Subcutaneous abdominal adipose tissue (tissue), 5 donors: ENCODE data around the gene FXYD1.

Experiments
- H3K27ac ChIP-seq: one replicate; pipeline ENCODE4 v1.7.0; 2013; ENCODE audit warnings: low read depth, mild to moderate bottlenecking, inconsistent platforms, low read length, moderate library complexity
- H3K27me3 ChIP-seq, 5 donors: one replicate each; pipeline ENCODE4 v1.7.0; 2013; ENCODE audit warnings: low read length in 5 of 5, inconsistent platforms in 1 of 5; ENCODE audit not compliant: control insufficient read depth in 5 of 5, insufficient read depth in 4 of 5
- H3K36me3 ChIP-seq, 5 donors: one replicate each; pipeline ENCODE4 v1.7.0; 2013; ENCODE audit warnings: low read length in 5 of 5; ENCODE audit not compliant: control insufficient read depth in 5 of 5, insufficient read depth in 5 of 5
- H3K4me1 ChIP-seq, 5 donors: one replicate each; pipeline ENCODE4 v1.7.0; 2013; ENCODE audit warnings: low read length in 5 of 5, mild to moderate bottlenecking in 3 of 5, moderate library complexity in 1 of 5; ENCODE audit not compliant: control insufficient read depth in 5 of 5, insufficient read depth in 5 of 5
- H3K4me3 ChIP-seq, 5 donors: one replicate each; pipeline ENCODE4 v1.7.0; 2013; ENCODE audit warnings: low read length in 5 of 5, low read depth in 1 of 5
- H3K9ac ChIP-seq, 5 donors: one replicate each; pipeline ENCODE4 v1.7.0; 2013; ENCODE audit warnings: low read length in 5 of 5, mild to moderate bottlenecking in 4 of 5, moderate library complexity in 3 of 5
- H3K9me3 ChIP-seq, 5 donors: one replicate each; pipeline ENCODE4 v1.7.0; 2013; ENCODE audit warnings: low read length in 5 of 5; ENCODE audit not compliant: control insufficient read depth in 5 of 5
- donor health status: healthy.
- donor health status: healthy.
- donor health status: healthy.
- donor health status: healthy.
- donor health status: healthy.

Gene FXYD1

DNA sequence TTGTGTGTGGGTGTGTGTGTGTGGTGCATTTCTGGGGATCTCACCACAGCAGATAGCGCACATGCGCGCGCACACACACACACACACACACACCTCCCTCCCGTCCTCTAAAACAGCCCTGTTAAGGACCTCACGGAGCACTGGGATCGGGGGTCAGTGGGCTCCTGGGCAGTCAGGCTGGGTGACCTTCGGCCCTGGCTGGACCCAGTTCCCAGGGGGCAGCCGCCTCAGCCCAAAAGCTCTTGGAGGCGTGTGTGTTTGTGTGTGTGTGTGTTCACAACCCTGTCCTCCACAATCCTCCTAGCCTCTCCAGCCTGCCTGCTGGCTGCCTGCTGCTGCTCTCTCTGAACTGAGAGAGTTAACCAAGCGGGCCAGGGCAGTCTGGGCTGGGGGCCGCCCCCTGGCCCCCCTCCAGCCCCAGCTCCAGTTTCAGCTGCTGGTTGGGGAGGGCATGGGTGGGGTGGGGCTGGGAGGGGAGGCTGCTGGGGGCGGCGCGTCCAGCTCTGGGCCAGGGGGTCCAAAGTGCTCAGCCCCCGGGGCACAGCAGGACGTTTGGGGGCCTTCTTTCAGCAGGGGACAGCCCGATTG is at the start of gene FXYD1:
Gene FXYD1, plus strand, starts transcription at position 520 of the 588 bp plus-strand sequence. CDS start 1,256 bp downstream, outside the sequence.
- Histone ChIP-seq H3K9ac (peak within 1 kb of the TSS; percentile 33 to 75 (median 56)), H3K36me3 (no peaks in the 10 kb centered on the region), H3K9me3 (no peaks in the 10 kb centered on the region), H3K4me3 (peak within 1 kb of the TSS; percentile 45 to 73 (median 65)), H3K27me3 (peaks cover 0 to 3% (median 0%) of the 10 kb centered on the region in 5 donors), H3K27ac (peak within 1 kb of the TSS; percentile 76), H3K4me1 (peaks cover 6 to 70% (median 58%) of the 10 kb centered on the region in 5 donors)

DNA sequence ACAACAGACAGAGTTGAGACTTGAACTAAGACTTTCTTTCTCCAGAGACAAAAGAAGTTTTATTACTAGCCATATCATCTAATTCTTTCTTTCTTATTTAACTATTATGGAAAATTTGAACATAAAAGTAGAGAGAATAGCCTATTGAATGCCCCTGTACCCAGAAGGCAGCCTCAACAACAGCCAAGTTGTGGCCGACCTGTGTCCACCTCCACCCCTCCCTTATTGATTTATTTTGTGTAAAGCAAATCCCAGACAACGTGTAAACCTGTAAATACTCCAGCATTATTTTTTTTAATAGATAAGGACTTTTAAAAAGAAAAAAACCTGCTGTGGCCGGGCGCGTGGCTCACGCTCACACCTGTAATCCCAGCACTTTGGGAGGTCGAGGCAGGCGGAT is 49.1 kb upstream of the FXYD1 start:
- Histone ChIP-seq H3K27ac (no peak overlapping the region), H3K9ac (no peak overlapping the region), H3K4me3 (no peak overlapping the region), H3K4me1 (peaks cover 0 to 9% (median 5%) of the 10 kb centered on the region in 5 donors), H3K27me3 (peaks cover 6 to 17% (median 8%) of the 10 kb centered on the region in 5 donors), H3K9me3 (no peaks in the 10 kb centered on the region), H3K36me3 (no peaks in the 10 kb centered on the region)

DNA sequence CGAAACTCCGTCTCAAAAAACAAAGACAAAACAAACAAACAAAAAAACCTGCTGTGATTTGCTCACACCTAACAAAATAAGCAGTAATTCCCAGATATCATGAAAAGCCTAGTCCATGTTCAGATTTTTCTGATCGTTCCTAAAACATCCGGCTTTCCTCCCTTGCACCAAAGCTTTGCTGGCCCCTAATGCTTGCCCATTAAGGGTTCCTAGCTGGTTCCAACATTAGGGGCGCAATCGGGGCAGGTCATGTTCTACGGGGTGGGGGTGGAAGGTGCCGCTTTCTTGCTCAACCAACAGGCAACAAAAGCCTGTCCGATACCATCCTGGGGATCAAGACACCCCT is 48.5 kb upstream of the FXYD1 start:
- Histone ChIP-seq H3K27me3 (peaks cover 6 to 17% (median 8%) of the 10 kb centered on the region in 5 donors), H3K27ac (no peak overlapping the region), H3K4me3 (no peak overlapping the region), H3K9me3 (no peaks in the 10 kb centered on the region), H3K36me3 (no peaks in the 10 kb centered on the region), H3K4me1 (peaks cover 0 to 9% (median 5%) of the 10 kb centered on the region in 5 donors), H3K9ac (no peak overlapping the region)

DNA sequence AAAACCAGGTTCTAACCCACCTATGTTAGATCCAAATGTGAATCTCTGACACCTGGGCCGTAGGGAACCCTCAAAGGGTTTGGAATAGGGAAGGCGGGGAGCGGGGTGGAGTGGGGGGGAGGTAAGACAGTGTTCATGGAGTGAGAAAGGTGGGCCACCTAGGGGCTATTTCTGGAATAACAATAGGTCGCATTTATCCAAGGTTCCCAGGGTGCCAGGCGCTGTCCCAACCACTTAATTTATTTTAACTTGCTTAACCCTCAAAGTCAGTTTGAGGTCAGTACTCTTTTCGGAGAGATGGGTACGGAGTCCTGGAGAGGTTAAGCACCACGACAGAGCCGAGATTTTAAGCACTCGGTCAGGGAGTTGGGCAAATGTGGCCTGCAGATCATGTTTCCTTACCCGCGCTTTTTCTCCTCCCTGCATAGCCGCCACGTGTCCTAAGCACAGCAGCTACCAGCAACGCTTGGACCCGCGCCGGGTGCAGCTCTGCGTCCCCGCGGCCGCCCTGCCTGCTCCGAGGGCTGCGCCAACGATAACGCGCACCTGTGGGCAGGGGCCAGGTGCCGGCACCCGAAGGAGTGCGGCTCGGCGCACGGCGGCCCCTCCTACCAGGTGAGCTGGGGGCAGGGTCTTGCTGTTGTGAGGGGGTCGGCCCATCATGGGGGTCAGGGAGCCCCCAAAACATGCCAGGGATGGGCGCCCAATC is 48.0 kb upstream of the FXYD1 start:
- Histone ChIP-seq H3K4me1 (peaks cover 0 to 9% (median 5%) of the 10 kb centered on the region in 5 donors), H3K27ac (no peak overlapping the region), H3K27me3 (peaks cover 6 to 17% (median 8%) of the 10 kb centered on the region in 5 donors), H3K4me3 (no peak overlapping the region), H3K9me3 (no peaks in the 10 kb centered on the region), H3K9ac (no peak overlapping the region), H3K36me3 (no peaks in the 10 kb centered on the region)

DNA sequence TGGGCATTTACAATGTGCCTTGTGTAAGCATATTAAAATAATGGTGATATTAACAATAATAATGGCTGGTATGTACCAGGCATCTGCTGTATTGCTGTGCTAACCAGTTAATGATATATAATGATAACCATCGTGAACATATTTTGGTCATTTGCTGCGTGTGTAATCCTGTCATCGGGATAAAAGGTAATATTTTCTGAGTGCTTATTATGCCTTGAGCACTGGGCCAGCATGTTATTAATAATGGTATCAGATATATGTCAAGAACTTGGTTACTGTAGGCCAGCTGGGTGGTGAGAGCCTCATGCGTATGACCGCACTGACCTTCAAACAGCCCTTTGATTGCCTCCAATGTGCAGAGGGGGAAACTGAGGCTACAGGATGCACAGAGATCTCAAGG is 45.2 kb upstream of the FXYD1 start:
- H3K36me3 ChIP-seq = no peaks in the 10 kb centered on the region

DNA sequence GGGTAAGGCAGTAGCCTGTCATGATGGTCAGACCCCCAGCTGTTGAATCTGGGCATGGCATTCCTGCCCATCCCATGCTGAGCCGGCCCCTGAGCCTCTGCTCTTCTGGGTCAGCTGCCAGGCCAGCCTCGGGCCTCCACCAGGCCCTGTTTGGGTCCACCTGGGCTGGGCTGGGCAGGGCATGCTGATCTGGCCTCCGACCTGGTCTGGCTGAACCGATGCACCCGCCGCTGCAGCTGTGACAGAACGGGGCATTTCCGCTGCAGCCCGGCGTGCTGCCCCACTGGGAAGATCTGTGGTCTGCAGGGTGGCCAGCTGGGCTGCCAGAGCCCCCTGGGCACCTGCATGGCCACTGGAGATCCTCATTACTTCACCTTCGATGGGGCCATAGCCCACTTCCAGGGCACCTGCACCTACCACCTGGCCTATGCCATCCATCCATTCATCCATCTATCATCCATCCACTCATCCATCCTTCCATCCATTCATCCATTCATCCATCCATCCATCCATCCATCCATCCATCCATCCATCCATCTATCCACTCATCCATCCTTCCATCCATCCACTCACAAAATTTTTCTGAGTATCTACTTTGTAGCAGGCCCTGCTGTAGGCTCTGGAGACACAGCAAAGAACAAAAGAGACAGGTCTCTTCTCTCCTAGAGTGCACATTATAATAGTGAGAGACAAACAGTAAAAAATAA is 44.5 kb upstream of the FXYD1 start:
- no peak overlapping the region for H3K4me3 ChIP-seq
- peaks cover 0 to 9% (median 5%) of the 10 kb centered on the region in 5 donors for H3K4me1 ChIP-seq
- H3K36me3 ChIP-seq = no peaks in the 10 kb centered on the region
- peaks cover 0 to 8% (median 6%) of the 10 kb centered on the region in 5 donors for H3K27me3 ChIP-seq
- H3K27ac ChIP-seq = no peak overlapping the region
- H3K9ac ChIP-seq = no peak overlapping the region
- H3K9me3 ChIP-seq = no peaks in the 10 kb centered on the region

More for the DNA sequence above, 45.2 kb upstream of the FXYD1 start:
- H3K9me3 ChIP-seq = no peaks in the 10 kb centered on the region
- H3K27ac ChIP-seq = no peak overlapping the region
- H3K4me3 ChIP-seq = no peak overlapping the region
- H3K27me3 ChIP-seq = peaks cover 0 to 9% (median 6%) of the 10 kb centered on the region in 5 donors
- no peak overlapping the region for H3K9ac ChIP-seq
- H3K4me1 ChIP-seq = peaks cover 0 to 9% (median 5%) of the 10 kb centered on the region in 5 donors

DNA sequence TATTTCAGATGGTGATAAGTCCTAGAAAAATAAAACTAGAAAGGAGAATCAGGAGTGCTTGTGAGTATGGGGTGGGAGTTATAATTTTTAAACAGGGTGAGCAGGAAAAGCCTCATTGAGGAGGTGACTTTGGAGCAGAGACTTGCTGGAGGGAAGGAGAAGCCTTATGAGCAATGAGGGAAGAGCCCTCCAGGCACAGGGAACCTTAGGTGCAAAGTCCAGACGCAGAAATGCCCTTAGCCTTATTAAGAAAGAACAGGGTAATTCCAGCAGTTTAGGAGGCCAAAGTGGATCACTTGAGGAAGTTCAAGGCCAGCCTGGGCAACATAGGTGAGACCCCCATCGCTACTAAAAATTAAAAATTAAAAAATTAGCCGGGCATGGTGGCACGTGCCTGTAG is 44.0 kb upstream of the FXYD1 start:
- Histone ChIP-seq H3K27me3 (peaks cover 0 to 8% (median 6%) of the 10 kb centered on the region in 5 donors), H3K9me3 (no peaks in the 10 kb centered on the region), H3K9ac (no peak overlapping the region), H3K4me1 (peaks cover 0 to 9% (median 5%) of the 10 kb centered on the region in 5 donors), H3K27ac (no peak overlapping the region), H3K4me3 (no peak overlapping the region), H3K36me3 (no peaks in the 10 kb centered on the region)

DNA sequence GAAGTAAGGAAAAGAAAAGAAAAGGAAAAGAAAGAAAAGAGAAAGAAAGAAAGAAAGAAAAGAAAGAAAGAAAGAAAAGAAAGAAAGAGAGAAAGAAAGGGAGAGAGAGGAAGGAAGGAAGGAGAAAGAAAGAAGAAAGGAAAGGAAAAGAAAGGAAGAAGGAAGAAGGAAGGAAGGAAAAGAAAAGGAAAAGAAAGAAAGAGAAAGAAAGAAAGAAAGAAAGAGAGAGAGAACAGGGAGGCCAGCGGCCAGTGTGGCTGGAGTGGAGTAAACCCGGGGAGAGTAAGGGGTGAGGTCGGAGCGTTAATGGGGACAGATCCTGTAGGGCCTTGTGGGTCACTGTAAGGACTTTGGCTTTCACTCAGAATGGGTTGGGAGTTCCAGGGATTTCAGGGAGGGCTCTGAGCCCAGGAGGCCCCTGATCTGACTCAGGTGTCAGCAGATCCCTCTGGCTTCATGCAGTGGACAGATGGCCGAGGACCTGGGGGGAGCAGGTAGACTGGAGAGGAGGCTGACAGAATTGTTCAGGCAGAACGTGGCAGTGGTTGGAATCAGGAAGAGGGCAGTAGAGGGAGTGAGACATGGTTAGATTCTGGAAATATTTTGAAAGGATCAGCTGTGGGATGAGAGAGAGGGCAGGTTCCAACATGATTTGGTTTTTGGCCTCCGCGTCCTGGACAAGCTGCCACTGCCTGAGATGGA is 42.8 kb upstream of the FXYD1 start:
- H3K27ac ChIP-seq = no peak overlapping the region
- no peak overlapping the region for H3K4me3 ChIP-seq
- H3K9ac ChIP-seq = no peak overlapping the region
- peaks cover 0 to 2% (median 2%) of the 10 kb centered on the region in 5 donors for H3K4me1 ChIP-seq
- no peaks in the 10 kb centered on the region for H3K36me3 ChIP-seq
- peaks cover 0 to 4% (median 4%) of the 10 kb centered on the region in 5 donors for H3K27me3 ChIP-seq
- no peaks in the 10 kb centered on the region for H3K9me3 ChIP-seq

DNA sequence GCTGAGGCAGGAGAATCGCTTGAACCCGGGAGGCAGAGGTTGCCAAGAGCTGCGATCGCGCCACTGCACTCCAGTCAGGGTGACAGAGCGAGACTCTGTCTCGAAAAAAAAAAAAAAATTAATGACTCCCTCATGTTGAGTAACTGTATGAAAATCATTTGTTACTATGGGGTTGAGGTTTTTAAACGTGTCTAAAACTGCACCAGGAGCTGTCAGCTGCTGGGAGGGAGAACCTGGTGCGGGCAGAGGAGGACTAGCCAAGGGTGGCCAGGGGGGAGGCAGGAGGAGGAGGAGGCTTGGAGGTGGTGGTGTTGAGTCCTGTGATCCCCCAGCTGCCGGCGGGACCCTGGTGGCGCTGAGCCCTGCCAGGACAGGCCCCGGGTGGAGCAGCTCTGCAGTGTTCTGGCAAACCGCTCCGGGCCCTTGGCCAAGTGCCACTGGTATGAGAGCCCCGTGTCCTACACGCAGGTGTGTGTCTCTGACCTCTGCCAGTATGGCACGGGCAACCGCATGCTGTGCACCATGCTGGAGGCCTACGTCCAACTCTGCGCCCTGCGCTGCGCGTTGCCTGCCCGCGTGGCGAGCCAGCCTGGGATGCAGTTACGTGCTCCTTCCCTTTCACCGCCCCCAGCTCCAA is 40.1 kb upstream of the FXYD1 start:
- Histone ChIP-seq H3K27ac (no peak overlapping the region), H3K4me1 (no peaks in the 10 kb centered on the region), H3K4me3 (no peak overlapping the region), H3K36me3 (no peaks in the 10 kb centered on the region), H3K9ac (no peak overlapping the region), H3K9me3 (no peaks in the 10 kb centered on the region), H3K27me3 (no peaks in the 10 kb centered on the region)
